KMS-11 (cell line): ENCODE results near the gene PRKAR2A.

Source experiments
- H2AFZ ChIP-seq: fragments of 200-600 bp; sonication (generic); 2 replicates; pipeline ENCODE4 v1.6.1; 2016; ENCODE audit warnings: antibody characterized with exemption, mixed run types, low read depth
- H3K27ac ChIP-seq: fragments of 200-600 bp; sonication (generic); 2 replicates; pipeline ENCODE4 v1.6.1; 2016; ENCODE audit warnings: mild to moderate bottlenecking, mixed run types
- H3K27me3 ChIP-seq: fragments of 200-600 bp; sonication (generic); 2 replicates; pipeline ENCODE4 v1.6.1; 2017; ENCODE audit warnings: mild to moderate bottlenecking, low read depth, mixed run types, moderate library complexity; ENCODE audit not compliant: insufficient read depth
- H3K36me3 ChIP-seq: fragments of 200-600 bp; sonication (generic); 2 replicates; pipeline ENCODE4 v1.6.1; 2017; ENCODE audit warnings: mild to moderate bottlenecking, mixed run types; ENCODE audit not compliant: insufficient read depth
- H3K4me1 ChIP-seq: fragments of 200-600 bp; sonication (generic); 2 replicates; pipeline ENCODE4 v1.6.1; 2016; ENCODE audit warnings: mild to moderate bottlenecking, low read depth, mixed run types; ENCODE audit not compliant: poor library complexity, severe bottlenecking
- H3K4me2 ChIP-seq: fragments of 200-600 bp; sonication (generic); 2 replicates; pipeline ENCODE4 v1.7.0; 2016; ENCODE audit warnings: mild to moderate bottlenecking, mixed run types
- H3K4me3 ChIP-seq: fragments of 200-600 bp; sonication (generic); IDR thresholded peaks from 2 replicates; pipeline ENCODE4 v1.6.1; 2017; ENCODE audit warnings: low read depth, low read length, mixed read lengths; ENCODE audit not compliant: insufficient read depth
- H3K79me2 ChIP-seq: fragments of 200-600 bp; sonication (generic); 2 replicates; pipeline ENCODE4 v1.6.1; 2016; ENCODE audit warnings: low read depth, mixed run types; ENCODE audit not compliant: insufficient read depth
- H3K9ac ChIP-seq: fragments of 200-600 bp; sonication (generic); 2 replicates; pipeline ENCODE4 v1.6.1; 2016; ENCODE audit warnings: mild to moderate bottlenecking, mixed run types
- H4K20me1 ChIP-seq: fragments of 200-600 bp; sonication (generic); 2 replicates; pipeline ENCODE4 v1.6.1; 2016; ENCODE audit warnings: mild to moderate bottlenecking, mixed run types; ENCODE audit not compliant: insufficient read depth
- TF ChIP-seq, protein P1 (sequence below): fragments of 200-600 bp; sonication (generic); conservative IDR thresholded peaks from 2 replicates; pipeline ENCODE4 v1.6.1; 2017; ENCODE audit warnings: low read depth, mild to moderate bottlenecking, antibody characterized with exemption, low read length, moderate library complexity, mixed read lengths

The PRKAR2A gene

GRCh38 chr3:48885753-48886152 is 38.1 kb upstream of the PRKAR2A start:
- no peak overlapping the region for H3K4me3 ChIP-seq
- no peak overlapping the region for H2AFZ ChIP-seq
- no peak overlapping the region for H3K27ac ChIP-seq
- H3K4me1 ChIP-seq: no peaks in the 10 kb centered on the region
- no peaks in the 10 kb centered on the region for H3K79me2 ChIP-seq
- H3K4me2 ChIP-seq: no peak overlapping the region
- no peaks in the 10 kb centered on the region for H4K20me1 ChIP-seq
- no peaks in the 10 kb centered on the region for H3K27me3 ChIP-seq
- H3K9ac ChIP-seq: no peak overlapping the region
- H3K36me3 ChIP-seq: no peaks in the 10 kb centered on the region
- TF ChIP-seq, protein P1, sequence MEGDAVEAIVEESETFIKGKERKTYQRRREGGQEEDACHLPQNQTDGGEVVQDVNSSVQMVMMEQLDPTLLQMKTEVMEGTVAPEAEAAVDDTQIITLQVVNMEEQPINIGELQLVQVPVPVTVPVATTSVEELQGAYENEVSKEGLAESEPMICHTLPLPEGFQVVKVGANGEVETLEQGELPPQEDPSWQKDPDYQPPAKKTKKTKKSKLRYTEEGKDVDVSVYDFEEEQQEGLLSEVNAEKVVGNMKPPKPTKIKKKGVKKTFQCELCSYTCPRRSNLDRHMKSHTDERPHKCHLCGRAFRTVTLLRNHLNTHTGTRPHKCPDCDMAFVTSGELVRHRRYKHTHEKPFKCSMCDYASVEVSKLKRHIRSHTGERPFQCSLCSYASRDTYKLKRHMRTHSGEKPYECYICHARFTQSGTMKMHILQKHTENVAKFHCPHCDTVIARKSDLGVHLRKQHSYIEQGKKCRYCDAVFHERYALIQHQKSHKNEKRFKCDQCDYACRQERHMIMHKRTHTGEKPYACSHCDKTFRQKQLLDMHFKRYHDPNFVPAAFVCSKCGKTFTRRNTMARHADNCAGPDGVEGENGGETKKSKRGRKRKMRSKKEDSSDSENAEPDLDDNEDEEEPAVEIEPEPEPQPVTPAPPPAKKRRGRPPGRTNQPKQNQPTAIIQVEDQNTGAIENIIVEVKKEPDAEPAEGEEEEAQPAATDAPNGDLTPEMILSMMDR: no peak

GRCh38 chr3:48881652-48882114 is 34.0 kb upstream of the PRKAR2A start:
- Histone ChIP-seq H3K4me1 (no peaks in the 10 kb centered on the region), H3K27me3 (no peaks in the 10 kb centered on the region), H2AFZ (no peak overlapping the region), H3K9ac (no peak overlapping the region), H3K4me3 (no peak overlapping the region), H3K27ac (no peak overlapping the region), H3K4me2 (no peak overlapping the region), H3K36me3 (no peaks in the 10 kb centered on the region), H4K20me1 (no peaks in the 10 kb centered on the region), H3K79me2 (no peaks in the 10 kb centered on the region)
- TF ChIP-seq, protein P1: no peak

DNA sequence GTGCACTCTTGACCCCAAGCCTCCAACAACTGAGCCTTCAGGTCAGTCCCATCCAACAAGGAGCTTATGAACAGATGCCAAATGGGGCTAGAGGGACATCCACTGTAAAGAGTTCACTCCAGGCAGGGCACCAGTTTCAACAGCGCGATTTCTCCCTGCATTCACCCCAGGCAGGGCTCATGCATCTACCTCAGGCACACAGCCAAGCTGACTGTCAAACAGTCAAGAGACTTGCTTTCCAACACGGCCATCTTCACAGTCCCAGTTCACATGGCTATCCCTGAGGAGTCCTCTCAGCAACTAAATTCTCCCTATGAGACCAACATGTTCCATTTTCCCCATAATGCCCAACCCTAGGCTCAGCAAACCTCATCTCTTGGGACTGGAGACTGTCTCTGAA is 33.3 kb upstream of the PRKAR2A start:
- no peak overlapping the region for H3K9ac ChIP-seq
- TF ChIP-seq, protein P1: no peak
- no peaks in the 10 kb centered on the region for H3K79me2 ChIP-seq
- H3K27me3 ChIP-seq: no peaks in the 10 kb centered on the region
- H3K4me2 ChIP-seq: no peak overlapping the region
- H2AFZ ChIP-seq: no peak overlapping the region
- H3K27ac ChIP-seq: no peak overlapping the region
- no peaks in the 10 kb centered on the region for H3K4me1 ChIP-seq
- no peaks in the 10 kb centered on the region for H4K20me1 ChIP-seq
- H3K36me3 ChIP-seq: no peaks in the 10 kb centered on the region
- no peak overlapping the region for H3K4me3 ChIP-seq

- no peak overlapping the region for H2AFZ ChIP-seq
- H3K9ac ChIP-seq: no peak overlapping the region
- no peaks in the 10 kb centered on the region for H3K79me2 ChIP-seq
- no peaks in the 10 kb centered on the region for H3K4me1 ChIP-seq
- H3K27me3 ChIP-seq: no peaks in the 10 kb centered on the region
- no peak overlapping the region for H3K4me3 ChIP-seq
- no peak overlapping the region for H3K4me2 ChIP-seq
- H4K20me1 ChIP-seq: no peaks in the 10 kb centered on the region
- TF ChIP-seq, protein P1: no peak
- no peak overlapping the region for H3K27ac ChIP-seq
- no peaks in the 10 kb centered on the region for H3K36me3 ChIP-seq
Measured at GRCh38 chr3:48879994-48880377, 32.3 kb upstream of the PRKAR2A start.
